ENCODE results near the gene BAHD1. TPM values are rescaled to one million over a fixed set of nuclear protein-coding genes. Genes with fewer than 3 reads are reported as not detected.

The BAHD1 gene
- total RNA-seq, 4 donors from 2014 or later = 19.0 to 26.2 (median 22.8) TPM

DNA sequence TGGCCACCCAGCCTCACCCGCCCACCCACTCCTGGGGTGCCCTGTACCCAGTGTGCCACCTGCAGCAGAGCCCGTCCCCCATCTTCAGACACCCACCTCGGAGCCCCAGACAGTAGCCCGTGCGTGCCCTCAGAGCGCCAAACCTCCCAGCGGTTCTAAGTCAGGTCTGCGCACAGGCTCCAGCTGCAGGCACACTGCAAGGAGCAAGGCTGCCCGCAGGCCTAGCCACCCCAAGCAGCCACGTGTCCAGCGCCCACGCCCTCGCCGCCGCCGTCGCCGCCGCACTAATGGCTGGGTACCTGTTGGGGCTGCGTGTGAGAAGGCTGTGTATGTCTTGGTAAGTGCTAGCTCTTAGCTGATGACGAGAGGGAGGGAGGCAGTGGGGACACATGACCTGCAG lies 21.2 kb downstream of the BAHD1 start:
- no peak for ATAC-seq
- Histone ChIP-seq H3K4me3 (no peak overlapping the region), H3K9me3 (no peaks in the 10 kb centered on the region), H3K27ac (no peak overlapping the region), H3K27me3 (no peaks in the 10 kb centered on the region), H3K4me1 (peaks cover 0 to under 1% (median 0%) of the 10 kb centered on the region in 3 donors), H3K36me3 (peaks cover 0 to 87% of the 10 kb centered on the region in 2 donors)
- no peak for TF ChIP-seq POLR2AphosphoS5 (IDR thresholded peaks at IDR 0.05)
- TF ChIP-seq, protein P1, sequence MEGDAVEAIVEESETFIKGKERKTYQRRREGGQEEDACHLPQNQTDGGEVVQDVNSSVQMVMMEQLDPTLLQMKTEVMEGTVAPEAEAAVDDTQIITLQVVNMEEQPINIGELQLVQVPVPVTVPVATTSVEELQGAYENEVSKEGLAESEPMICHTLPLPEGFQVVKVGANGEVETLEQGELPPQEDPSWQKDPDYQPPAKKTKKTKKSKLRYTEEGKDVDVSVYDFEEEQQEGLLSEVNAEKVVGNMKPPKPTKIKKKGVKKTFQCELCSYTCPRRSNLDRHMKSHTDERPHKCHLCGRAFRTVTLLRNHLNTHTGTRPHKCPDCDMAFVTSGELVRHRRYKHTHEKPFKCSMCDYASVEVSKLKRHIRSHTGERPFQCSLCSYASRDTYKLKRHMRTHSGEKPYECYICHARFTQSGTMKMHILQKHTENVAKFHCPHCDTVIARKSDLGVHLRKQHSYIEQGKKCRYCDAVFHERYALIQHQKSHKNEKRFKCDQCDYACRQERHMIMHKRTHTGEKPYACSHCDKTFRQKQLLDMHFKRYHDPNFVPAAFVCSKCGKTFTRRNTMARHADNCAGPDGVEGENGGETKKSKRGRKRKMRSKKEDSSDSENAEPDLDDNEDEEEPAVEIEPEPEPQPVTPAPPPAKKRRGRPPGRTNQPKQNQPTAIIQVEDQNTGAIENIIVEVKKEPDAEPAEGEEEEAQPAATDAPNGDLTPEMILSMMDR (IDR thresholded peaks at IDR 0.05) = no peak
- TF ChIP-seq POLR2A (IDR thresholded peaks at IDR 0.05) = no peak
- no peak for TF ChIP-seq EP300 (IDR thresholded peaks at IDR 0.05)
- WGBS, 2 donors (ENCODE audit: low coverage in 1 of 2) = no CpG with 5 or more reads among the region's 21 CpGs

DNA sequence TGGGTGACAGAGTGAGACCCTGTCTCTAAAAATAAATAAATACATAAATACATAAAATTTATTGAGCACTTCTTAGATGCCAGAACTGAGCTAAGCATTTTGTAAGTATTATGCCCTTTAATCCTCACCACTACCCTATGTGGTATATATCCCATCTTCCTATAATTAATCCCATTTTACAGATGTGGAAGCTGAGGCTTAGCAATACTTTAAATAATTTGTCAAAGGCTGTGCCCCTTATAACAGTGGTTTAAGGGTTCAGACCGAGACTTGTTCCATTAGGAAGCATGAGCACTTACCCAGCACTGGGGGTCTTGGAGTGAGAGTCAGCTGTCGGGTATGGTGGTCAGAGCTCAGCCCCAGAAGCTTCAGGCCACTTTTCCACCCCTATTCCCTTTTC lies 22.5 kb downstream of the BAHD1 start:
- peaks cover 0 to 89% of the 10 kb centered on the region in 2 donors for H3K36me3 ChIP-seq
- WGBS, 2 donors (ENCODE audit: low coverage in 1 of 2) = 44% methylated on average over 2 of the region's 2 CpGs; no CpG with 5 or more reads in 1 of the 2 donors
- TF ChIP-seq, protein P1 (IDR thresholded peaks at IDR 0.05) = no peak
- TF ChIP-seq EP300 (IDR thresholded peaks at IDR 0.05) (no peak), POLR2A (IDR thresholded peaks at IDR 0.05) (no peak), POLR2AphosphoS5 (IDR thresholded peaks at IDR 0.05) (no peak)
- no peak overlapping the region for H3K4me3 ChIP-seq
- H3K27me3 ChIP-seq = no peaks in the 10 kb centered on the region
- H3K27ac ChIP-seq = no peak overlapping the region
- ATAC-seq = no peak
- no peaks in the 10 kb centered on the region for H3K4me1 ChIP-seq
- no peaks in the 10 kb centered on the region for H3K9me3 ChIP-seq

DNA sequence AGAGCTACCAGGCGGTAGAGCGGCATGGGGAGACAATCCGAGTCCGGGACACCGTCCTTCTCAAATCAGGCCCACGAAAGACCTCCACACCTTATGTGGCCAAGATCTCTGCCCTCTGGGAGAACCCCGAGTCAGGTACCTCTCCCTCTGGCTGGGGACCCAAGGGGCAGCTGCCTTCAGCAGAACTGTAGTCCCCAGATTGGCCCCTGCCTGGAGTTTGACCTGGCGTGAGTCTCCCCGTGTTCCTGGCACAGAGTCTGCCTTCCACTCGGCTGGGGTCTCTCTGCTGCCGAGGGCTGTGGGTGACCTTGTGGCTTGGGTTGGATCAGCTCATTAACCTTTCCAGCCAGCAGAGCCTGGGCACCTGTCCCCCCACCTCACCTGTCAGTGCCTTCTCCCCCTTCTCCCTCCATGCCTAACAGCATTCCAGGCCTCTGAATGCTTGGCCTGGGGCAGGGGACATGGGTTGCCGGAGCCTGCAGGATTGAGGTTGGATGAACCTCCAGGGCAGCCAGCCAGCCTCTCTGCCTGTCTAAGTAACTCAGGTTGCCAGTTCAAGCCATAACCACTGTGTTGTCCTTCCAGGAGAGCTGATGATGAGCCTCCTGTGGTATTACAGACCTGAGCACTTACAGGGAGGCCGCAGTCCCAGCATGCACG lies 23.3 kb downstream of the BAHD1 start:
- Histone ChIP-seq H3K4me1 (no peaks in the 10 kb centered on the region), H3K27me3 (no peaks in the 10 kb centered on the region), H3K9me3 (no peaks in the 10 kb centered on the region), H3K4me3 (no peak overlapping the region), H3K36me3 (peaks cover 0 to 82% of the 10 kb centered on the region in 2 donors), H3K27ac (no peak overlapping the region)
- ATAC-seq = no peak
- TF ChIP-seq, protein P1 (IDR thresholded peaks at IDR 0.05) = no peak
- TF ChIP-seq POLR2AphosphoS5 (IDR thresholded peaks at IDR 0.05) = no peak
- TF ChIP-seq POLR2A (IDR thresholded peaks at IDR 0.05) = no peak
- TF ChIP-seq EP300 (IDR thresholded peaks at IDR 0.05) = no peak
- 60 to 90% methylated on average over 1 to 6 of the region's 14 CpGs for WGBS, 2 donors (ENCODE audit: low coverage in 1 of 2)

GRCh38 chr15:40464595-40465185 lies 23.9 kb downstream of the BAHD1 start:
- no peaks in the 10 kb centered on the region for H3K27me3 ChIP-seq
- no peak overlapping the region for H3K4me3 ChIP-seq
- no peak overlapping the region for H3K27ac ChIP-seq
- peaks cover 0 to under 1% (median 0%) of the 10 kb centered on the region in 3 donors for H3K4me1 ChIP-seq
- H3K9me3 ChIP-seq = no peaks in the 10 kb centered on the region
- ATAC-seq = no peak
- 83 to 100% methylated on average over 1 to 2 of the region's 3 CpGs for WGBS, 2 donors (ENCODE audit: low coverage in 1 of 2)
- TF ChIP-seq POLR2AphosphoS5 (IDR thresholded peaks at IDR 0.05) (no peak), POLR2A (IDR thresholded peaks at IDR 0.05) (no peak), EP300 (IDR thresholded peaks at IDR 0.05) (no peak)
- TF ChIP-seq, protein P1 (IDR thresholded peaks at IDR 0.05) = no peak
- H3K36me3 ChIP-seq = peaks cover 0 to 75% of the 10 kb centered on the region in 2 donors

GRCh38 chr15:40465939-40466338 lies 25.2 kb downstream of the BAHD1 start:
- H3K4me1 ChIP-seq = peaks cover 0 to 9% (median 7%) of the 10 kb centered on the region in 3 donors
- TF ChIP-seq POLR2AphosphoS5 (IDR thresholded peaks at IDR 0.05) = no peak
- TF ChIP-seq POLR2A (IDR thresholded peaks at IDR 0.05) = no peak
- no peak for TF ChIP-seq EP300 (IDR thresholded peaks at IDR 0.05)
- TF ChIP-seq, protein P1 (IDR thresholded peaks at IDR 0.05) = no peak
- H3K27ac ChIP-seq = no peak overlapping the region
- no peak for ATAC-seq
- H3K27me3 ChIP-seq = no peaks in the 10 kb centered on the region
- H3K36me3 ChIP-seq = peaks cover 0 to 63% of the 10 kb centered on the region in 2 donors
- no peaks in the 10 kb centered on the region for H3K9me3 ChIP-seq
- 93% methylated on average over 4 of the region's 10 CpGs; no CpG with 5 or more reads in 1 of the 2 donors for WGBS, 2 donors (ENCODE audit: low coverage in 1 of 2)
- no peak overlapping the region for H3K4me3 ChIP-seq

Data from gastroesophageal sphincter (tissue), 4 donors.